ENCODE data around the gene ITCH.

DNA sequence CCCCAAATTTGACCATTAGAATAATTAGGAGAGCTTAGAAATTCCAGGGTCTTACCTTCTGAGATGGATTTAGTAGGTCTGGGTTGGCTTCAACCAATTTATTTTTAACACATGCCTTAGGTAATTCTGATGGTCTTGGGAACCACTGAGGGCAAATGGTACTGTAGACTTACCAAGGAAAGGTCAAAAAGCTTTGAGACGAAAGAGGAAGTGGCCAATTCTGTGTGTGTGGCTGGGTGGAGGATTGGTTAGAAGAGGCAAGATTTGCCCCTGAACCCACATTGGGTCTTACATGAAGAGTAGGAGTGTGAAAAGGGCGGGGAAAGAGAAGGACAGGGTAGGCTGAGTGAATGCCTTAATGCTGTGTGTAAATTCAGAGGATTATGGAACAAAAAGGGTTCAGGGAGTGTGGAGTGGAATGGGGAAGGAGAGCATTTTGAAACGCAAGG, 2.7 kb downstream of the ITCH start:
- TF ChIP-seq, protein P1, sequence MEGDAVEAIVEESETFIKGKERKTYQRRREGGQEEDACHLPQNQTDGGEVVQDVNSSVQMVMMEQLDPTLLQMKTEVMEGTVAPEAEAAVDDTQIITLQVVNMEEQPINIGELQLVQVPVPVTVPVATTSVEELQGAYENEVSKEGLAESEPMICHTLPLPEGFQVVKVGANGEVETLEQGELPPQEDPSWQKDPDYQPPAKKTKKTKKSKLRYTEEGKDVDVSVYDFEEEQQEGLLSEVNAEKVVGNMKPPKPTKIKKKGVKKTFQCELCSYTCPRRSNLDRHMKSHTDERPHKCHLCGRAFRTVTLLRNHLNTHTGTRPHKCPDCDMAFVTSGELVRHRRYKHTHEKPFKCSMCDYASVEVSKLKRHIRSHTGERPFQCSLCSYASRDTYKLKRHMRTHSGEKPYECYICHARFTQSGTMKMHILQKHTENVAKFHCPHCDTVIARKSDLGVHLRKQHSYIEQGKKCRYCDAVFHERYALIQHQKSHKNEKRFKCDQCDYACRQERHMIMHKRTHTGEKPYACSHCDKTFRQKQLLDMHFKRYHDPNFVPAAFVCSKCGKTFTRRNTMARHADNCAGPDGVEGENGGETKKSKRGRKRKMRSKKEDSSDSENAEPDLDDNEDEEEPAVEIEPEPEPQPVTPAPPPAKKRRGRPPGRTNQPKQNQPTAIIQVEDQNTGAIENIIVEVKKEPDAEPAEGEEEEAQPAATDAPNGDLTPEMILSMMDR (conservative IDR thresholded peaks at IDR 0.05 in 1 of 2, IDR thresholded peaks at IDR 0.05 in 1 of 2; ENCODE audit: extremely low read depth in 1 of 2, insufficient read depth in 1 of 2, low read depth in 1 of 2, low read length in 2 of 2): no peak
- no peak for TF ChIP-seq EZH2 (IDR thresholded peaks at IDR 0.05; ENCODE audit: borderline replicate concordance, low read length)
